H1 (cell line): ENCODE measurements around the gene DSCAM. TPM values are rescaled to one million over a fixed set of nuclear protein-coding genes. Genes with fewer than 3 reads are reported as not detected.

Experiments
- CTCF ChIA-PET: fragments of 300-600 bp; sonication (Branson Sonifier 250); formaldehyde crosslinking; loops from one replicate; lab custom pipeline; 2021; ENCODE audit not compliant: partially characterized antibody; lab: Charles Lee
- POLR2A ChIA-PET: fragments of 300-600 bp; sonication (Branson Sonifier 250); formaldehyde crosslinking; loops from one replicate; lab custom pipeline; 2021; ENCODE audit warnings: inconsistent platforms; ENCODE audit not compliant: partially characterized antibody; lab: Charles Lee
- DNase-seq, 2 experiments: peaks; one replicate each; pipeline versions ENCODE4 v3.0.0 to v3.0.0-alpha.2; 2010 to 2022; ENCODE audit warnings: low spot score in 2 of 2, low read depth in 1 of 2, mixed read lengths in 1 of 2
- FAIRE-seq: peaks from 2 replicates; lab custom pipeline; 2011; peaks lifted over from hg19 to GRCh38; lab: Jason Lieb, UNC
- H2AFZ ChIP-seq: 2 replicates; pipeline ENCODE4 v1.8.1; 2012; ENCODE audit warnings: low read length, inconsistent platforms
- H2AK5ac ChIP-seq: 2 replicates; pipeline ENCODE4 v1.6.1; 2013; ENCODE audit warnings: low read depth, low read length
- H2BK120ac ChIP-seq: replicated peaks from 2 replicates; pipeline ENCODE3; 2013; ENCODE audit warnings: low read depth, low read length, inconsistent platforms
- H2BK12ac ChIP-seq: 2 replicates; pipeline ENCODE4 v1.6.1; 2013; ENCODE audit warnings: low read depth, low read length
- H2BK15ac ChIP-seq: 2 replicates; pipeline ENCODE4 v1.6.1; 2013; ENCODE audit warnings: low read length
- H2BK20ac ChIP-seq: 2 replicates; pipeline ENCODE4 v1.6.1; 2013; ENCODE audit warnings: low read length
- H2BK5ac ChIP-seq: 2 replicates; pipeline ENCODE4 v1.6.1; 2013; ENCODE audit warnings: low read depth, low read length
- H3K14ac ChIP-seq: 2 replicates; pipeline ENCODE4 v1.6.1; 2013; ENCODE audit warnings: inconsistent platforms; ENCODE audit not compliant: insufficient read length
- H3K18ac ChIP-seq: 2 replicates; pipeline ENCODE4 v1.6.1; 2013; ENCODE audit warnings: low read length; ENCODE audit errors: extremely low read depth
- H3K23ac ChIP-seq: 2 replicates; pipeline ENCODE4 v1.6.1; 2013; ENCODE audit warnings: inconsistent platforms; ENCODE audit not compliant: insufficient read length
- H3K23me2 ChIP-seq: 2 replicates; pipeline ENCODE4 v1.6.1; 2013; ENCODE audit warnings: low read depth, low read length
- H3K27ac ChIP-seq: 2 replicates; pipeline ENCODE4 v1.6.1; 2011; ENCODE audit warnings: low read depth, low read length, inconsistent platforms
- H3K27me3 ChIP-seq, 4 experiments: replicated peaks in 1 of 4; 1 replicate in 1 of 4; 2 replicates in 3 of 4; pipeline versions ENCODE4 v1.6.1 to v1.8.1; 2011 to 2013; ENCODE audit warnings: low read length in 3 of 4, mild to moderate bottlenecking in 3 of 4, inconsistent platforms in 2 of 4, mixed read lengths in 2 of 4, moderate library complexity in 1 of 4; ENCODE audit not compliant: control insufficient read depth in 3 of 4, insufficient read depth in 3 of 4; ENCODE audit errors: extremely low read depth in 1 of 4
- H3K36me3 ChIP-seq, 4 experiments: 2 replicates each; pipeline versions ENCODE4 v1.6.1 to v1.8.1; 2011 to 2013; ENCODE audit warnings: mild to moderate bottlenecking in 4 of 4, low read length in 3 of 4, moderate library complexity in 2 of 4, control low read depth in 1 of 4, inconsistent platforms in 1 of 4; ENCODE audit not compliant: insufficient read depth in 4 of 4, control insufficient read depth in 2 of 4
- H3K4ac ChIP-seq: replicated peaks from 2 replicates; pipeline ENCODE3; 2013; ENCODE audit warnings: low read length, low read depth, mixed read lengths, inconsistent platforms; ENCODE audit not compliant: insufficient read length
- H3K4me1 ChIP-seq, 4 experiments: replicated peaks in 1 of 4; 1 replicate in 1 of 4; 2 replicates in 3 of 4; pipeline versions ENCODE4 v1.6.1 to v1.8.1; 2011 to 2013; ENCODE audit warnings: low read length in 3 of 4, inconsistent platforms in 2 of 4, mixed read lengths in 1 of 4; ENCODE audit not compliant: insufficient read depth in 4 of 4, control insufficient read depth in 3 of 4
- H3K4me2 ChIP-seq, 2 experiments: 2 replicates each; pipeline versions ENCODE4 v1.6.1 to v1.8.1; 2011 to 2013; ENCODE audit warnings: low read depth in 2 of 2, low read length in 2 of 2, control low read depth in 1 of 2, inconsistent platforms in 1 of 2, mild to moderate bottlenecking in 1 of 2; ENCODE audit not compliant: insufficient read depth in 1 of 2
- H3K4me3 ChIP-seq, 4 experiments: fragments of 200-600, 300-600 bp in 1 of 4; sonication (generic), shearing (Covaris generic), sonication (Bioruptor Twin) in 1 of 4; 2 replicates each; pipeline versions ENCODE4 v1.5.1 to v1.8.1; 2011 to 2016; ENCODE audit warnings: low read length in 4 of 4, low read depth in 3 of 4, control low read depth in 2 of 4, inconsistent platforms in 2 of 4, mild to moderate bottlenecking in 2 of 4, mixed read lengths in 1 of 4, moderate library complexity in 1 of 4; ENCODE audit not compliant: insufficient read depth in 2 of 4; ENCODE audit errors: extremely low read depth in 1 of 4
- H3K56ac ChIP-seq: replicated peaks from 2 replicates; pipeline ENCODE3; 2013; ENCODE audit warnings: low read depth, mild to moderate bottlenecking, mixed read lengths, low read length, inconsistent platforms; ENCODE audit not compliant: insufficient read length
- H3K79me1 ChIP-seq: 2 replicates; pipeline ENCODE4 v1.6.1; 2013; ENCODE audit warnings: low read depth, low read length, control low read depth
- H3K79me2 ChIP-seq, 2 experiments: 2 replicates each; pipeline versions ENCODE4 v1.6.1 to v1.8.1; 2012 to 2013; ENCODE audit warnings: low read length in 2 of 2, mild to moderate bottlenecking in 2 of 2, inconsistent platforms in 1 of 2; ENCODE audit not compliant: insufficient read depth in 2 of 2, control insufficient read depth in 1 of 2
- H3K9ac ChIP-seq, 4 experiments: replicated peaks in 1 of 4; 1 replicate in 1 of 4; 2 replicates in 3 of 4; pipeline versions ENCODE4 v1.6.1 to v1.8.1; 2011 to 2013; ENCODE audit warnings: low read depth in 3 of 4, low read length in 3 of 4, control low read depth in 2 of 4, mild to moderate bottlenecking in 2 of 4, moderate library complexity in 2 of 4, inconsistent platforms in 1 of 4; ENCODE audit errors: extremely low read depth in 1 of 4
- H3K9me3 ChIP-seq, 2 experiments: 2 replicates each; pipeline versions ENCODE4 v1.6.1 to v1.8.1; 2012 to 2013; ENCODE audit warnings: mild to moderate bottlenecking in 2 of 2, moderate library complexity in 2 of 2, control low read depth in 1 of 2, inconsistent platforms in 1 of 2, low read depth in 1 of 2, low read length in 1 of 2, mixed read lengths in 1 of 2; ENCODE audit not compliant: insufficient read depth in 2 of 2
- H4K20me1 ChIP-seq, 2 experiments: replicated peaks in 1 of 2; 2 replicates each; pipeline versions ENCODE3 to v1.8.1; 2011 to 2013; ENCODE audit warnings: inconsistent platforms in 2 of 2, low read length in 2 of 2, mild to moderate bottlenecking in 1 of 2; ENCODE audit not compliant: insufficient read depth in 2 of 2, control insufficient read depth in 1 of 2
- H4K5ac ChIP-seq: 2 replicates; pipeline ENCODE4 v1.6.1; 2013; ENCODE audit warnings: low read length, low read depth, mixed read lengths, inconsistent platforms; ENCODE audit not compliant: insufficient read length
- H4K8ac ChIP-seq: 2 replicates; pipeline ENCODE4 v1.8.0; 2013; ENCODE audit warnings: mild to moderate bottlenecking, moderate library complexity, low read length, inconsistent platforms; ENCODE audit not compliant: insufficient read depth; ENCODE audit errors: extremely low read depth
- H4K91ac ChIP-seq: replicated peaks from 2 replicates; pipeline ENCODE3; 2013; ENCODE audit warnings: low read length, mixed read lengths, inconsistent platforms; ENCODE audit not compliant: insufficient read length
- BACH1 ChIP-seq: IDR thresholded peaks from 2 replicates; pipeline ENCODE4 v1.6.1; 2012; ENCODE audit warnings: low read length, improper control_type of control experiment
- CBX8 ChIP-seq: fragments of 300-800, 300-1000 bp; sonication (generic); IDR thresholded peaks from 2 replicates; pipeline ENCODE4 v1.7.1; 2016; ENCODE audit warnings: low read depth, low read length, borderline replicate concordance
- EZH2 ChIP-seq: fragments of 200-600 bp; sonication (generic); IDR thresholded peaks from 2 replicates; pipeline ENCODE4 v1.7.1; 2012; ENCODE audit warnings: low read depth, mild to moderate bottlenecking, moderate library complexity, low read length, inconsistent platforms; ENCODE audit not compliant: severe bottlenecking
- KDM1A ChIP-seq: fragments of 200-600, 300-600 bp; sonication (generic); IDR thresholded peaks from 2 replicates; pipeline ENCODE4 v1.7.1; 2016; ENCODE audit warnings: mild to moderate bottlenecking, low read length, borderline replicate concordance
- MAX ChIP-seq: IDR thresholded peaks from 2 replicates; pipeline ENCODE4 v1.6.1; 2012; ENCODE audit warnings: inconsistent platforms
- NRF1 ChIP-seq: IDR thresholded peaks from 2 replicates; pipeline ENCODE4 v1.6.1; 2011; ENCODE audit warnings: mild to moderate bottlenecking, low read depth, low read length, improper control_type of control experiment
- RXRA ChIP-seq: IDR thresholded peaks from 2 replicates; pipeline ENCODE4 v1.6.1; 2011; ENCODE audit warnings: low read depth, mild to moderate bottlenecking, low read length, moderate library complexity; ENCODE audit not compliant: insufficient read depth
- SIN3A ChIP-seq, 2 experiments: IDR thresholded peaks in 1 of 2; conservative IDR thresholded peaks in 1 of 2; 2 replicates each; pipeline ENCODE4 v1.6.1; 2011 to 2012; ENCODE audit warnings: low read length in 2 of 2, improper control_type of control experiment in 1 of 2, low read depth in 1 of 2, mild to moderate bottlenecking in 1 of 2
- SIX5 ChIP-seq: IDR thresholded peaks from 2 replicates; pipeline ENCODE4 v1.6.1; 2011; ENCODE audit warnings: mild to moderate bottlenecking, low read depth, low read length
- SP4 ChIP-seq: IDR thresholded peaks from 2 replicates; pipeline ENCODE4 v1.6.1; 2012; ENCODE audit warnings: low read length, inconsistent platforms
- SRF ChIP-seq: IDR thresholded peaks from 2 replicates; pipeline ENCODE4 v1.6.1; 2011; ENCODE audit warnings: mild to moderate bottlenecking, low read depth, low read length, moderate library complexity
- TAF1 ChIP-seq: IDR thresholded peaks from 2 replicates; pipeline ENCODE4 v1.6.1; 2011; ENCODE audit warnings: mild to moderate bottlenecking, low read depth, low read length
- TAF7 ChIP-seq: optimal IDR thresholded peaks from 2 replicates; pipeline ENCODE3; 2011; ENCODE audit warnings: low read depth, mild to moderate bottlenecking, inconsistent platforms, low read length, moderate library complexity, borderline replicate concordance
- USF2 ChIP-seq: IDR thresholded peaks from 2 replicates; pipeline ENCODE4 v1.6.1; 2011; ENCODE audit warnings: low read length, improper control_type of control experiment
- WGBS, 2 experiments: shearing (Covaris generic) in 1 of 2; methylation state at CpG; one replicate each; pipeline versions ENCODE4 v1.1.6 to v1.1.7; 2013 to 2015; ENCODE audit warnings: low lambda C conversion rate in 2 of 2, mixed read lengths in 2 of 2, inconsistent platforms in 1 of 2, low coverage in 1 of 2, missing lambda C conversion rate in 1 of 2; ENCODE audit not compliant: insufficient replicate concordance in 2 of 2, insufficient coverage in 1 of 2, insufficient read length in 1 of 2; ENCODE audit errors: extremely low coverage in 1 of 2, missing lambda C conversion rate in 1 of 2; 5-methylcytosine and 5-hydroxymethylcytosine counted together
- polyA plus RNA-seq, 7 experiments: library from polyadenylated mRNA; depleted of rRNA in 3 of 7; stranded (reverse) in 5 of 7; unstranded in 2 of 7; fragments of >200 nt in 5 of 7; fragments of 200-250 nt in 2 of 7; gene quantifications; 1 replicate in 5 of 7; 2 replicates in 1 of 7; 4 replicates in 1 of 7; pipeline versions ENCODE4 v1.2.1 to v1.2.3, GENCODE V29; 2011 to 2013; ENCODE audit warnings: missing spikeins in 2 of 7, mixed read lengths in 2 of 7
- total RNA-seq: library from RNA; stranded (reverse); fragmentation: NEBNext Ultra II Directional; extraction: Animal tissue kit (Norgen Biotek cat#: 25700); gene quantifications from 2 replicates; pipeline ENCODE4 v1.2.1, GENCODE V29; 2021

Gene DSCAM
- total and polyA plus RNA-seq, 2 of the 8 experiments (the other 6 are each of a cell fraction or from before 2014, with no cell fraction given) = 0.02 to 0.15 TPM

- no peak for FAIRE-seq
- POLR2A ChIA-PET = no interaction called here
- no peak overlapping the region for H3K23ac ChIP-seq
- no peak for TF ChIP-seq BACH1
- no peak for TF ChIP-seq KDM1A
- TF ChIP-seq EZH2 = no peak
- no peak for TF ChIP-seq SIN3A (conservative IDR thresholded peaks at IDR 0.05 in 1 of 2, IDR thresholded peaks at IDR 0.05 in 1 of 2; ENCODE audit: low read depth in 1 of 2, low read length in 2 of 2)
- no peak for TF ChIP-seq TAF1
- TF ChIP-seq NRF1 = no peak
- TF ChIP-seq SRF = no peak
- TF ChIP-seq MAX = no peak
- no peak for TF ChIP-seq TAF7
- no peak for TF ChIP-seq USF2
- no peak for TF ChIP-seq CBX8
- TF ChIP-seq SIX5 = no peak
- no peak for TF ChIP-seq RXRA
- no peak for TF ChIP-seq SP4
Measured at GRCh38 chr21:40553781-40554180, 293.2 kb downstream of the DSCAM start.

More at GRCh38 chr21:40553781-40554180, 293.2 kb downstream of the DSCAM start:
- CTCF ChIA-PET = no interaction called here
- H3K4ac ChIP-seq = no peak overlapping the region
- H4K91ac ChIP-seq = no peak overlapping the region
- no peaks in the 10 kb centered on the region for H3K4me1 ChIP-seq
- no peak overlapping the region for H4K5ac ChIP-seq
- H2BK20ac ChIP-seq = no peak overlapping the region
- H3K56ac ChIP-seq = no peak overlapping the region
- WGBS, 2 experiments = 98% methylated on average over 3 of the region's 3 CpGs; no CpG with 5 or more reads in 1 of the 2 experiments
- no peaks in the 10 kb centered on the region; a peak in 1 of 8 replicates for H3K36me3 ChIP-seq
- H2BK15ac ChIP-seq = no peak overlapping the region
- no peak overlapping the region for H3K27ac ChIP-seq
- no peak overlapping the region for H3K18ac ChIP-seq
- H3K9ac ChIP-seq = no peak overlapping the region
- H3K27me3 ChIP-seq = no peaks in the 10 kb centered on the region
- H4K8ac ChIP-seq = no peak overlapping the region
- H3K4me2 ChIP-seq = no peak overlapping the region
- H3K9me3 ChIP-seq = peaks cover 5 to 6% of the 10 kb centered on the region in 2 experiments; a peak in 2 of 4 replicates
- H2BK120ac ChIP-seq = no peak overlapping the region
- no peak overlapping the region for H2BK12ac ChIP-seq
- H3K79me2 ChIP-seq = no peaks in the 10 kb centered on the region
- H4K20me1 ChIP-seq = no peaks in the 10 kb centered on the region
- H3K79me1 ChIP-seq = no peaks in the 10 kb centered on the region
- H3K4me3 ChIP-seq = no peak overlapping the region
- H3K23me2 ChIP-seq = no peaks in the 10 kb centered on the region
- no peak overlapping the region for H2AFZ ChIP-seq
- no peak overlapping the region for H2BK5ac ChIP-seq
- no peak overlapping the region for H3K14ac ChIP-seq
- H2AK5ac ChIP-seq = no peak overlapping the region
- DNase-seq = no peak
